GM10266 (cell line): ENCODE measurements around the gene MPZL1.

Experiments used
- DNase-seq: peaks from one replicate; pipeline ENCODE4 v3.0.0; 2012; ENCODE audit errors: extremely low spot score
- TF ChIP-seq, protein P1 (sequence below): IDR thresholded peaks from 2 replicates; pipeline ENCODE4 v1.5.1; 2012; ENCODE audit warnings: mild to moderate bottlenecking, low read depth; ENCODE audit not compliant: control insufficient read depth, insufficient read depth; ENCODE audit errors: missing control alignments

Gene MPZL1

GRCh38 chr1:167676916-167677848, 44.6 kb upstream of the MPZL1 start:
- DNase-seq: peak; percentile 41
- TF ChIP-seq, protein P1, sequence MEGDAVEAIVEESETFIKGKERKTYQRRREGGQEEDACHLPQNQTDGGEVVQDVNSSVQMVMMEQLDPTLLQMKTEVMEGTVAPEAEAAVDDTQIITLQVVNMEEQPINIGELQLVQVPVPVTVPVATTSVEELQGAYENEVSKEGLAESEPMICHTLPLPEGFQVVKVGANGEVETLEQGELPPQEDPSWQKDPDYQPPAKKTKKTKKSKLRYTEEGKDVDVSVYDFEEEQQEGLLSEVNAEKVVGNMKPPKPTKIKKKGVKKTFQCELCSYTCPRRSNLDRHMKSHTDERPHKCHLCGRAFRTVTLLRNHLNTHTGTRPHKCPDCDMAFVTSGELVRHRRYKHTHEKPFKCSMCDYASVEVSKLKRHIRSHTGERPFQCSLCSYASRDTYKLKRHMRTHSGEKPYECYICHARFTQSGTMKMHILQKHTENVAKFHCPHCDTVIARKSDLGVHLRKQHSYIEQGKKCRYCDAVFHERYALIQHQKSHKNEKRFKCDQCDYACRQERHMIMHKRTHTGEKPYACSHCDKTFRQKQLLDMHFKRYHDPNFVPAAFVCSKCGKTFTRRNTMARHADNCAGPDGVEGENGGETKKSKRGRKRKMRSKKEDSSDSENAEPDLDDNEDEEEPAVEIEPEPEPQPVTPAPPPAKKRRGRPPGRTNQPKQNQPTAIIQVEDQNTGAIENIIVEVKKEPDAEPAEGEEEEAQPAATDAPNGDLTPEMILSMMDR: no peak

GRCh38 chr1:167678422-167678821, 43.4 kb upstream of the MPZL1 start:
- TF ChIP-seq, protein P1: no peak
- DNase-seq: no peak

- no peak for DNase-seq
- TF ChIP-seq, protein P1: no peak
These were observed 42.9 kb upstream of the MPZL1 start for GRCh38 chr1:167678838-167679237.

GRCh38 chr1:167679714-167680113, 42.1 kb upstream of the MPZL1 start:
- TF ChIP-seq, protein P1: no peak
- no peak for DNase-seq

- DNase-seq: no peak
- TF ChIP-seq, protein P1: no peak
These were observed 40.8 kb upstream of the MPZL1 start for GRCh38 chr1:167681024-167681423.

GRCh38 chr1:167681451-167682098, 40.2 kb upstream of the MPZL1 start:
- TF ChIP-seq, protein P1: no peak
- no peak for DNase-seq

DNA sequence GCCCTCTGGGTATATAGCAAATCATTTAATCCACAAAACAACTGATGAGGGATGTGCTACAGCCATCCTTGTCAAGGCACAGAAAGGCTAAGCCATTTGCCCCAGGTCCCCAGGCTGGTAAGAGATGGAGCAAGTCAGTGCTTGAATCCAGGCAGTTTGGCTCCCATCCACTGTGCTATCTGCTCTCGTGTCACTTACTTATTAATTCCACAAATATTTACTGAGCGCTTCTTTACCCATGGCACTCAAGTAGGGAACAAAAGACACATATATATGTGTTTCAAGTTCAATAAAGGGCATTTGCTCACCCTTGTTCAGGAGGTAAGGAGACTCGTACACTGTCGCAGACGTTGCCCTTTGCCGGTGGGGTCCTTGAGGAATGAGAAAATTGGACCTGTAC, 38.6 kb upstream of the MPZL1 start:
- no peak for DNase-seq
- TF ChIP-seq, protein P1: no peak
